NK-92 treated with Interleukin-12 subunit alpha and Interleukin-12 subunit beta, amount 100 ng/mL, for 24 hours (cell line): ENCODE data around the gene GRIA3.
"Not testable (repeated sequence)": the region's sequence is repeated elsewhere in the genome, so short reads cannot be mapped to it uniquely, and the experiment has no call there.

Experiments
- DNase-seq: peaks from one replicate; lab custom pipeline; 2025; lab: John Stamatoyannopoulos, UW

GRIA3 gene

DNA sequence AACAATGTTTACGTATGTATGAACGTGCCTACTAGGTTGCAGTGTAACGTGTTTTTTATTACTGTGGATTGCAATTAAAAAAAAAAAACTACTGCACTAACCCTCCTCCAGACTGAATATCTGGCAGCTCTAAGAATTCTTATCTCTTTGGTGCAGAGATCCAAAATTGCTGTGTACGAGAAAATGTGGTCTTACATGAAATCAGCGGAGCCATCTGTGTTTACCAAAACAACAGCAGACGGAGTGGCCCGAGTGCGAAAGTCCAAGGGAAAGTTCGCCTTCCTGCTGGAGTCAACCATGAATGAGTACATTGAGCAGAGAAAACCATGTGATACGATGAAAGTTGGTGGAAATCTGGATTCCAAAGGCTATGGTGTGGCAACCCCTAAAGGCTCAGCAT lies 280.6 kb downstream of the GRIA3 start:
- no peak for DNase-seq

- no peak for DNase-seq
These were observed 284.4 kb downstream of the GRIA3 start for GRCh38 chrX:123468481-123468880.

DNA sequence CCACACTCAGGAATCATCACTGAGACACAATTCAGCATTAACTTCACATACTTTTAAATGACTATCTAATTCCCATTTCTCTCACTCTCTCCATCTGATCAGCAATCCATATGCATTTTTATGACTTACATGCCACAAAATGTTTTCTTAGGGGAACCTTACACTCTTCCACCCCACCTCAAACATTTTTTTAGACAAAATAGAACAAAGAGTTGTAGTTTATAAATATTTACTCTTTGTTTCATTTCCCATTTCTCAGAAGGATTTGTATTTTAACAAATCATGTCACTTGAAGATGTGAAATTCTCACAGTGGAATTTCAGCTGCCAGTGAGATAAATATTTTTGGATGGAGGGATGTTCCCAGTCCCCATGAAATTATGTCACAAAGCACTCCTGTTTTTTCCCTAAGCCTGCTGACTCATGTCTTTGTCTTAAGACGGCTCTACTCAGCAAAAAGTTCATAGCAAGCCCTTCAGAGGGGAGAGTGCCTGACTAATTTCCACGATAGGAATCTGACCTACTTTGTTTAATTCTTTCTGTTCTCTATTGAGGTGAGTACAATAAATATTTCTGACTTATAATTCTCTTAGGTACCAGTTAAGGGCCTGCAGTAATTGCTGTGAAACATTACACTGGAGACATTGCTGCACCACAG lies 291.1 kb downstream of the GRIA3 start:
- DNase-seq, result no peak

- no peak for DNase-seq
These were observed 292.6 kb downstream of the GRIA3 start for GRCh38 chrX:123476611-123477219.

- DNase-seq, result no peak
These were observed 293.6 kb downstream of the GRIA3 start for GRCh38 chrX:123477673-123478072.

DNA sequence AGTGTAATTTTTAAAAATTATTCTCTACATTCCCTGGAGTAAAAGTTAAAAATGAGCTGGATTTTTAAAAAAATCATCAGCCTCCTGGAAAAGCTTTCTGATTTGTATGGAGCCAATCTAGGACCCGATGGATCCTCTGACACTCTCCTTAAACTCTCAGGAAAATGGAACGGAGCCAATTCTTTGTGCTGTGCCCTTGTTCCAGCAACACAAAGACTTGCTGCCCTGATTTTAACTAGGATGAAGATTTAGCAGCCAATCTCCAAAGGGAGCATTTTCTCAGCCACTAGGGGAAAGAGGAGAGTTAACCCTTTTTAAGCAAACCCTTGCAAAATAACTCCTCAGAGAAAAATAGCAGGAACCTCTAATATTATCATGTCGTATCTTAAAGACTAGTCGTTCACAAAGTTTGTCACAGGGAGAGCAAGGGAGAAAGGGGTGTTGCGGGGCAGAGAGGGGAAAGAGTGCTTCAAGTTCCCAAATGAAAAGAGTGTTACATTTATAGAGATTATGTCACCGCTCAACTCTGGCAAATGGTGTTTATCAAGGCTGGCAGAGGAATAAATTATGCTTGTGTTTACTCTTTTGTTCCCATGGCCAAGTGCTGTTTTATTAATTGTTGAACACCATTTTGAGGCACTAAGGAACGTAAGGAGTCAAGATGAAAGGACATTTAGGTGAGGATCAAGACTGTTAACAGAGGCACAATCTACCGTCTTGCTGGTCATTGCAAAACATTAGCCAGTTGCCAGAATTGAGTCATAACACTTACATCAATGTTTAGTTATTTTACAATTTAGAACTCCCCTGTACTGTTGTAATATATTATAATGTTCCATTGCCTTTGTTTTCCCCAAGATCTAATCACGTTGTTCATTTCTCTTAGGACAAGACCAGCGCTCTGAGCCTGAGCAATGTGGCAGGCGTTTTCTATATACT lies 298.1 kb downstream of the GRIA3 start:
- no peak for DNase-seq

DNA sequence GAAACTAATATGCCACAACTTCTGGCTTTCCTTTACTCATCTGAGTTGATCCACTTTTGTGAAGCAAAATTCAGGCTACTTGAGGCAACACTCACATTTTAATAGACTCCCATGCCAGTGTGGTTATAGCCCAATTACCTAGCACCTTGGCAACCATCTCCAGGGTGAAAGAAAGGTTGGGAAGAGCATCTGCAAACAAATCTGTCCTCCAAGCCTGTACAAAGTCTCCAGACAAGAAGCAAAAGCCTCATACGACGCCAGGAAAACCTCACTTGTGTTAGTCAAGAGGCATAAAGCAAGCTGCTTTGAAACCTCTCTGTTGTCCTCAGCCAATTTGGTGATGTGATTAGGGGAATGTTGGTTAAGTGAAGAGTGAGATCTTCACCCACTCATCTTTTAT lies 302.2 kb downstream of the GRIA3 start:
- DNase-seq, result no peak

GRCh38 chrX:123487236-123487635 lies 303.2 kb downstream of the GRIA3 start:
- no peak for DNase-seq

DNA sequence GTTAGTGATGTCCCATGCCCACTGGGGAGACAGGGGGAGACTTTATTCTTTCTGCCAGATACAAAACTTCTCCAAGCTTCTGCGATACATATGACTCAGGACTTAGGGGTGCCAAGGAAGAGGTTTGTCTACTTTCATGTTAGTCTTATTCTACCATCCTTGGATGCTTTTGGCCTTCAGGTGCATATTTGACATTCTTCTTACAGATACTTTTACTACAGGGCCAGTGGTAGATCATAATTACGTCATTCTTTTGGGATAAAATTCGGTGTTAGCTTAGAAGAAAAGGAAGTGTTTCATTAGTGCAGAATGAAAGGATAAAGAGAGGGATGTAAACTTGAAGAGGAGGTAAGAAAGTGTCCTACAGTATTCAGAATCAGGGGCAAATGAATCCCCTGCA lies 303.6 kb downstream of the GRIA3 start:
- no peak for DNase-seq

GRCh38 chrX:123489011-123489410 lies 304.9 kb downstream of the GRIA3 start:
- no peak for DNase-seq

GRCh38 chrX:123493857-123494256 lies 309.8 kb downstream of the GRIA3 start:
- DNase-seq, result no peak

DNA sequence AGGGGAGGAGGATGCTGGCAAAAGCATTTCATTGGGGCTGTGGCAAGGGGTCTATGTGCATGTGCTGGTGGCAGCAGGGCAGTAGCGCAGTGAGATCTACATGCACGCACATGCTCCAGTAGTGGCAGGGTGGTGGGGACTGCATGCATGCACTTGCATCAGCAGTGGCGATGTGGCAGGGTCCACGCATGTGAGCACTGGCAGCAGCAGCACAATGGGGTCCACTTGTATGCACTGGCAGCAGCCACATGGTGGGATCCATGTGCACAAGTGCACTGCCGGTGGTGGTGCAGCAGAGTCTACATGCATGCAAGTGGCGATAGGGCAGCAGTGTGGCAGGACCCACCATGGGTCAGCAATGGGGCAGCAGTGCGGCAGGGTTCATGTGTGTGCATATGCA lies 315.7 kb downstream of the GRIA3 start:
- DNase-seq, result no peak

- DNase-seq, result no peak
These were observed 320.0 kb downstream of the GRIA3 start for GRCh38 chrX:123504047-123504446.

- DNase-seq, result no peak
These were observed 320.7 kb downstream of the GRIA3 start for GRCh38 chrX:123504630-123505270.

- DNase-seq, result no peak
These were observed 329.7 kb downstream of the GRIA3 start for GRCh38 chrX:123513585-123514278.

GRCh38 chrX:123514279-123514640 lies 330.2 kb downstream of the GRIA3 start:
- not testable (repeated sequence) for DNase-seq

GRCh38 chrX:123518791-123519190 lies 334.7 kb downstream of the GRIA3 start:
- no peak for DNase-seq

DNA sequence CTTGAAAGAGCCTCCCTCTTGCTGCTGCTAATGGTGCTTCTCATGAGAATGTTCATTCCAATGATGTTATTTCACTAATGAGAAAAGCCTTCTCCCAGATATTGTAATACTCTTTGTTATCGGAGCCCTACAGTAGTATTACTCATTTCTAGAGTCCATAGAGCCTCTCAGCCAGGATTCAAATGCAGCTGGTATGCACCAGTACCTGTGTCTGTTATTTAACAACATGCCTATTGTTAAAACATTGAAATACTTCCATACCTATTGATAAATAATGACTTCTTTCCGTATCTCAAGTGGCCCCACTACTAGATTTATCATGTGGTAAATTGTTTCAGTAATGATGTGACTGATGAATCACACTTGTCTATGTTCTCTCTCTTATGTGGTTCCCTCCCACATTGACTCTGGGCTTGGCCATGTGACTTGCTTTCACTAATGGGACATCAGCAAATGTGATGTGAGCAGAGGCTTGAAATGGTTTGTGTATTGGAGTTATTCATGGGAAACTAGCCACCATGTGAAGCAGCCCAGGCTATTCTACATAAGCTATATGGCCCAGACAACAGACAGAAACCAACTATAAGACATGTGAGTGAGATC lies 341.1 kb downstream of the GRIA3 start:
- no peak for DNase-seq

DNA sequence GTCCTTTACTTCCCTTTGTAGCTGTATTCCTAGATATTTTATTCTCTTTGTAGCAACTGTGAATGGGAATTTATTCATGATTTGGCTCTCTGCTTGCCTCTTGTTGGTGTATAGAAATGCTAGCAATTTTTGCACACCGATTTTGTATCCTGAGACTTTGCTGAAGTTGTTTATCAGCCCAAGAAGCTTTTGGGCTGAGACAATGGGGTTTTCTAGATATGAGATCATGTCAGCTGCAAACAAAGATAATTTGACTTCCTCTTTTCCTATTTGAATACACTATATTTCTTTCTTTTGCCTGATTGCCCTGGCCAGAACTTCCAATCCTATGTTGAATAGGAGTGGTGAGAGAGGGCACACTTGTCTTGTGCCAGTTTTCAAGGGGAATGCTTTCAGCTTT lies 346.6 kb downstream of the GRIA3 start:
- not testable (repeated sequence) for DNase-seq
